IMR-90 (cell line): ENCODE measurements around the gene TP53BP2. TPM values are rescaled to one million over a fixed set of nuclear protein-coding genes. Genes with fewer than 3 reads are reported as not detected.

Source experiments
- CTCF ChIP-seq: conservative IDR thresholded peaks from 2 replicates; pipeline ENCODE4 v1.5.1; 2012; ENCODE audit warnings: mild to moderate bottlenecking, low read depth, low read length, improper control_type of control experiment
- MAFK ChIP-seq: IDR thresholded peaks from 2 replicates; pipeline ENCODE4 v1.6.1; 2012; ENCODE audit warnings: low read depth, low read length, improper control_type of control experiment
- RAD21 ChIP-seq: IDR thresholded peaks from 2 replicates; pipeline ENCODE4 v1.6.1; 2012; ENCODE audit warnings: low read length, improper control_type of control experiment
- polyA plus RNA-seq, 3 experiments: library from polyadenylated mRNA; depleted of rRNA; stranded (reverse); fragments of >200 nt; gene quantifications; 2 replicates each; pipeline ENCODE4 v1.2.3, GENCODE V29; 2012; ENCODE audit warnings: low replicate concordance in 1 of 3
- total RNA-seq: library from RNA; depleted of rRNA; stranded (reverse); fragments of >200 nt; gene quantifications from 2 replicates; pipeline ENCODE4 v1.2.3, GENCODE V29; 2012

Gene TP53BP2
- total and polyA plus RNA-seq, 2 of the 4 experiments (the other 2 are of a cell fraction) = 19.9 to 35.0 TPM

DNA sequence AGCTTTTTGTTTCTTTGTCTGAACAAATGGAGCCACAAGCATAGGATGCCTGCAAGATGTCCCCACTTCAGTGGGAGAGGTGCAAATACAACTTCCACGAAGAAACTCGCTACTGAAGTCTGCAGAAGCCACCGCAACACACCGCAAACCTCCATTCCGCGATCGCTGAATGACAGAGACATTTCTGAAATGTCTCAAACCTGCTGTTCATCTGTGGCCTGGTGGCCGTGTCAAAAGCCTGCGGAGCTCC, 1.0 kb downstream of the TP53BP2 start (continued):
- no peak for TF ChIP-seq RAD21
- no peak for TF ChIP-seq CTCF
- TF ChIP-seq MAFK = no peak
